ENCODE measurements around the gene CD300H. TPM values are rescaled to one million over a fixed set of nuclear protein-coding genes. Genes with fewer than 3 reads are reported as not detected.

The CD300H gene
- total RNA-seq, 1 donor from 2014 or later, result not detected

GRCh38 chr17:74514632-74515334, 52.5 kb downstream of the CD300H start:
- no peaks in the 10 kb centered on the region for H3K36me3 Mint-ChIP-seq (ENCODE audit: low read depth, unreplicated experiment)
- FAIRE-seq, result no peak
- H3K9me3 ChIP-seq (ENCODE audit: insufficient read depth, low read depth, low read length), result peaks cover 14% of the 10 kb centered on the region
- H4K20me1 ChIP-seq (ENCODE audit: insufficient read depth, low read length), result no peaks in the 10 kb centered on the region
- TF ChIP-seq, protein P1, sequence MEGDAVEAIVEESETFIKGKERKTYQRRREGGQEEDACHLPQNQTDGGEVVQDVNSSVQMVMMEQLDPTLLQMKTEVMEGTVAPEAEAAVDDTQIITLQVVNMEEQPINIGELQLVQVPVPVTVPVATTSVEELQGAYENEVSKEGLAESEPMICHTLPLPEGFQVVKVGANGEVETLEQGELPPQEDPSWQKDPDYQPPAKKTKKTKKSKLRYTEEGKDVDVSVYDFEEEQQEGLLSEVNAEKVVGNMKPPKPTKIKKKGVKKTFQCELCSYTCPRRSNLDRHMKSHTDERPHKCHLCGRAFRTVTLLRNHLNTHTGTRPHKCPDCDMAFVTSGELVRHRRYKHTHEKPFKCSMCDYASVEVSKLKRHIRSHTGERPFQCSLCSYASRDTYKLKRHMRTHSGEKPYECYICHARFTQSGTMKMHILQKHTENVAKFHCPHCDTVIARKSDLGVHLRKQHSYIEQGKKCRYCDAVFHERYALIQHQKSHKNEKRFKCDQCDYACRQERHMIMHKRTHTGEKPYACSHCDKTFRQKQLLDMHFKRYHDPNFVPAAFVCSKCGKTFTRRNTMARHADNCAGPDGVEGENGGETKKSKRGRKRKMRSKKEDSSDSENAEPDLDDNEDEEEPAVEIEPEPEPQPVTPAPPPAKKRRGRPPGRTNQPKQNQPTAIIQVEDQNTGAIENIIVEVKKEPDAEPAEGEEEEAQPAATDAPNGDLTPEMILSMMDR (IDR thresholded peaks at IDR 0.05; ENCODE audit: insufficient read depth, low read depth, low read length), result no peak
- no peak for TF ChIP-seq EZH2 (IDR thresholded peaks at IDR 0.05; ENCODE audit: insufficient read depth, low read length)
- no peak overlapping the region for H2AFZ ChIP-seq (ENCODE audit: low read depth, low read length)
- no peak overlapping the region for H3K4me2 ChIP-seq (ENCODE audit: low read length)
- H3K36me3 ChIP-seq (ENCODE audit: insufficient read depth, low read length), result no peaks in the 10 kb centered on the region
- H3K27ac ChIP-seq (ENCODE audit: low read depth, low read length), result no peak overlapping the region
- H3K4me1 ChIP-seq (ENCODE audit: insufficient read depth, low read length), result peaks cover 8% of the 10 kb centered on the region
- H3K79me2 ChIP-seq (ENCODE audit: insufficient read depth, low read length), result no peaks in the 10 kb centered on the region
- DNase-seq (ENCODE audit: low read depth), result no peak
- no peaks in the 10 kb centered on the region for H3K27me3 ChIP-seq (ENCODE audit: insufficient read depth, low read length)
- H3K4me3 Mint-ChIP-seq (ENCODE audit: unreplicated experiment), result peak overlapping the region; percentile 55
- no peak overlapping the region for H3K4me3 ChIP-seq (ENCODE audit: insufficient read depth, low read depth, low read length)
- H3K9ac ChIP-seq (ENCODE audit: low read length), result no peak overlapping the region
- H3K27me3 Mint-ChIP-seq (ENCODE audit: low read depth, unreplicated experiment), result peaks cover 25% of the 10 kb centered on the region
- H3K4me1 Mint-ChIP-seq (ENCODE audit: low read depth, unreplicated experiment), result peaks cover 6% of the 10 kb centered on the region
- H3K27ac Mint-ChIP-seq (ENCODE audit: unreplicated experiment), result no peak overlapping the region
- peaks cover 13% of the 10 kb centered on the region for H3K9me3 Mint-ChIP-seq (ENCODE audit: unreplicated experiment)

DNA sequence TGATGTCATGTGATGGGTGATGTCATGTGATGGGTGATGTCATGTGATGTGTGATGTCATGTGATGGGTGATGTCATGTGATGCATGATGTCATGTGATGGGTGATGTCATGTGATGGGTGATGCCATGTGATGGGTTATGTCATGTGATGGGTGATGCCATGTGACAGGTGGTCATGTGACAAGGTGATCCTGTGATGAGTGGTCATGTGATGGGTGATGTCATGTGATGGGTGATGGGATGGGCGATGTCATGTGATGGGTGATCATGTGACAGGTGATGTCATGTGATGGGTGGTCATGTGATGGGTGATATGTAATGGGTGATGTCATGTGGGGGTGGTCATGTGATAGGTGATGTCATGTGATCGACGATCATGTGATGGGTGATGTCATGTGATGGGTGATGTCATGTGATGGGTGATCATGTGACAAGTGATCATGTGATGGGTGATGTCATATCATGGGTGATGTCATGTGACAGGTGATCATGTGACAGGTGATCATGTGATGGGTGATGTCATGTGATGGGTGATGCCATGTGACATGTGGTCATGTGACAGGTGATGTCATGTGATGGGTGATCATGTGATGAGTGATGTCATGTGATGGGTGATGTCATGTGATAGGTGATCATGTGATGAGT, 53.2 kb downstream of the CD300H start:
- Histone ChIP-seq H3K4me3 (ENCODE audit: insufficient read depth, low read depth, low read length) (no peak overlapping the region), H3K27ac (ENCODE audit: low read depth, low read length) (no peak overlapping the region), H3K36me3 (ENCODE audit: insufficient read depth, low read length) (no peaks in the 10 kb centered on the region), H3K4me1 (ENCODE audit: insufficient read depth, low read length) (peaks cover 8% of the 10 kb centered on the region), H4K20me1 (ENCODE audit: insufficient read depth, low read length) (no peaks in the 10 kb centered on the region), H3K9me3 (ENCODE audit: insufficient read depth, low read depth, low read length) (peaks cover 14% of the 10 kb centered on the region), H3K27me3 (ENCODE audit: insufficient read depth, low read length) (no peaks in the 10 kb centered on the region), H3K4me2 (ENCODE audit: low read length) (no peak overlapping the region), H3K79me2 (ENCODE audit: insufficient read depth, low read length) (no peaks in the 10 kb centered on the region), H3K9ac (ENCODE audit: low read length) (no peak overlapping the region), H2AFZ (ENCODE audit: low read depth, low read length) (no peak overlapping the region)
- Mint-ChIP-seq H3K4me1 (ENCODE audit: low read depth, unreplicated experiment) (peaks cover 6% of the 10 kb centered on the region), H3K4me3 (ENCODE audit: unreplicated experiment) (no peak overlapping the region), H3K9me3 (ENCODE audit: unreplicated experiment) (peaks cover 13% of the 10 kb centered on the region), H3K27ac (ENCODE audit: unreplicated experiment) (peak overlapping the region; percentile 5), H3K36me3 (ENCODE audit: low read depth, unreplicated experiment) (no peaks in the 10 kb centered on the region), H3K27me3 (ENCODE audit: low read depth, unreplicated experiment) (peaks cover 25% of the 10 kb centered on the region)
- FAIRE-seq (no peak), DNase-seq (ENCODE audit: low read depth) (peak; percentile 69)
- TF ChIP-seq EZH2 (IDR thresholded peaks at IDR 0.05; ENCODE audit: insufficient read depth, low read length), result no peak
- TF ChIP-seq, protein P1 (IDR thresholded peaks at IDR 0.05; ENCODE audit: insufficient read depth, low read depth, low read length), result no peak
